8988T (cell line): ENCODE results near the gene DEFB125.
"Not testable (repeated sequence)": the region's sequence is repeated elsewhere in the genome, so short reads cannot be mapped to it uniquely, and the experiment has no call there.

Experiments
- DNase-seq: peaks from one replicate; pipeline ENCODE4 v3.0.0; 2011

DEFB125 gene

GRCh38 chr20:87401-87800, at the start of gene DEFB125:
Gene DEFB125, plus strand, starts transcription at chr20:87672. Its CDS starts 38 bp downstream, at chr20:87710.
- DNase-seq: no peak

GRCh38 chr20:60035-60918, 27.2 kb upstream of the DEFB125 start:
- no peak for DNase-seq

- DNase-seq: no peak
These were observed 26.2 kb upstream of the DEFB125 start for GRCh38 chr20:61230-61629.

GRCh38 chr20:61757-62156, 25.7 kb upstream of the DEFB125 start:
- no peak for DNase-seq

GRCh38 chr20:62487-62886, 25.0 kb upstream of the DEFB125 start:
- DNase-seq: no peak

- DNase-seq: no peak
These were observed 23.4 kb upstream of the DEFB125 start for GRCh38 chr20:64026-64603.

- DNase-seq: no peak
These were observed 22.6 kb upstream of the DEFB125 start for GRCh38 chr20:64766-65322.

- DNase-seq: no peak
These were observed 10.2 kb upstream of the DEFB125 start for GRCh38 chr20:77231-77630.

GRCh38 chr20:78338-78737, 9.1 kb upstream of the DEFB125 start:
- DNase-seq: no peak

GRCh38 chr20:79565-79964, 7.9 kb upstream of the DEFB125 start:
- no peak for DNase-seq

- DNase-seq: no peak
These were observed 3.2 kb downstream of the DEFB125 start for GRCh38 chr20:90651-91050.

GRCh38 chr20:93641-94040, 6.2 kb downstream of the DEFB125 start:
- no peak for DNase-seq

- no peak for DNase-seq
These were observed 7.7 kb downstream of the DEFB125 start for GRCh38 chr20:95215-95614.

- not testable (repeated sequence) for DNase-seq
These were observed 10.2 kb downstream of the DEFB125 start for GRCh38 chr20:97691-98090.

- no peak for DNase-seq
These were observed 14.5 kb downstream of the DEFB125 start for GRCh38 chr20:101975-102374.

- no peak for DNase-seq
These were observed 16.0 kb downstream of the DEFB125 start for GRCh38 chr20:103456-103855.

- DNase-seq: no peak
These were observed 24.9 kb downstream of the DEFB125 start for GRCh38 chr20:112396-112795.

- DNase-seq: no peak
These were observed 30.0 kb downstream of the DEFB125 start for GRCh38 chr20:117518-117917.

GRCh38 chr20:129786-130323, 42.4 kb downstream of the DEFB125 start:
- not testable (repeated sequence) for DNase-seq

- DNase-seq: no peak
These were observed 50.4 kb downstream of the DEFB125 start for GRCh38 chr20:137668-138490.

- no peak for DNase-seq
These were observed 54.8 kb downstream of the DEFB125 start, which contains the start of gene DEFB126 for GRCh38 chr20:142290-142689. Gene DEFB126, plus strand, starts transcription at chr20:142590. Its CDS starts 39 bp downstream, at chr20:142629.

- DNase-seq: no peak
These were observed 58.4 kb downstream of the DEFB125 start for GRCh38 chr20:145877-146276.
